Measurements from ENCODE around the gene PDE4B.
"Not testable (repeated sequence)": the region's sequence is repeated elsewhere in the genome, so short reads cannot be mapped to it uniquely, and the experiment has no call there.

PDE4B gene

DNA sequence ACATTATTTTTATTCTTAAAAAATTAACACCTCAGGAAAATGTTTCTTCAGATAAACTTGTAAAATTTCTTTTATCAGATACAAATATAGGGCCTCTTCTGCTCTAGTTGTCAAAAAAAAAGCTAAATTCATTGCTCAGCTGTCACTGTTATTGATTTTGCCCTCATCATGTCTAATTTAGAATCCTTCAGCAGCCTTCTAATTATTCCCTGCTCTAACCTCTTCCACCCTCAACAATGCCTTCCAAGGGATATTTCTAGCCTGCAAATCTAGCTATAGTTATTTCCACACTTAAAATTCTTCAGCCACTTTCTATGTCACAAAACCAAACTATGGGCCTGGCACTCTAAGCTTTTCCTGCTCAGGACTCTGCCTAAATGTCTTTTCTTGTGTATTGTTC, 25.2 kb downstream of the PDE4B start:
- DNase-seq: no peak

DNA sequence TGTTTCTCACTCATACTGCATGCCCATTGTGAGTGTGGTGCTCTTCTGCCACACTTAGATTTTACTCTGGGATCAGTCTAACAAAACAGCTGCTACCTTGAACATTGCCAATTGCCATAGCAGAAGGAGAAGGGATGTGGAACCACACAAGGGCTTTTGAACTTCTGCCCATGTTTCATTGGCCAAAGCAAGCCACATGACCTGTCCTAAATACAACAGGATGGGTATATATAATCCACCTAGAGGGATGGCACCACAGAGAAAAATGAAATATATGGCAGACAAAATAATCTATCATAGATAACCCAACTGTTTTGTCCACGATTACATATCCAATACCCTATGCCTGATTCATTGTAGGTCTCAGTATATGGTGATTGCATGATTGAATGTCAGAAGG, 26.3 kb downstream of the PDE4B start:
- DNase-seq: no peak

DNA sequence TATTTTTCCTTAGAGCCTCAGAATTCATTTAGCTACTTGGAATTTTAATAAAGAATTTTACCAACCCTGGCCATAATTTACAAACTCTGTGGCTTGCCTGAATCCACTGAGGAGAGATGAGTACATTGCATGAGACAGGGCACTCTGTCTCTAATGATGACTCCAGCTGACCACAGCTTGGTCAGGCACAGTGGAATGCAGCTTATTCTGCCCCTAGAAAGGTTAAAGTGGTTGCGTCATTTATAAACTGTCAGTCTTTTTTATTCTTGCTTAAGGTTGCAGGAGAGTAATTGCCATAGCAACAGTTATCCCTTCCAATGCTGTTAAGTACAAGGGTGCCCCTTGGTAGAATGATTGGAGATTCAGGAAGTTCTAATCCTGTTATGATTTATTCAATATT, 28.3 kb downstream of the PDE4B start:
- no peak for DNase-seq

DNA sequence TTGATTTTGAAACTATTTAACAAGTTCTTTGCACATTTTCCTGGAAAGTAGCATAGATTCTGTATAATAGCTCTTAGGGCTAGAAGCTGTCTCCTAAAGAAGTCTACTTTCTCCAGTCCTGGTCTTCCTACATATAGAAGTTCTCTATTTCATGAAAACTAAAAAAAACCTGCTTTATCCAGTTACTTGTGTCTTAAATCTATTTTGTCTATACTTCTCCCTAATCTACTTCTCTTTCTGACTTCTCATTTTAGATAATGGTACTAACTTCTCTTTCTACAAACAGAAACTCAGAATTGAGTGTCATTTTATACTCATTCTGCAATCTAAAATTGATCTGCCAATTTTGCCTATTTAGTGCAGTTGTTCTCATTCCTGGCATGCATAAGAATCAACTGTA, 28.7 kb downstream of the PDE4B start:
- no peak for DNase-seq

DNA sequence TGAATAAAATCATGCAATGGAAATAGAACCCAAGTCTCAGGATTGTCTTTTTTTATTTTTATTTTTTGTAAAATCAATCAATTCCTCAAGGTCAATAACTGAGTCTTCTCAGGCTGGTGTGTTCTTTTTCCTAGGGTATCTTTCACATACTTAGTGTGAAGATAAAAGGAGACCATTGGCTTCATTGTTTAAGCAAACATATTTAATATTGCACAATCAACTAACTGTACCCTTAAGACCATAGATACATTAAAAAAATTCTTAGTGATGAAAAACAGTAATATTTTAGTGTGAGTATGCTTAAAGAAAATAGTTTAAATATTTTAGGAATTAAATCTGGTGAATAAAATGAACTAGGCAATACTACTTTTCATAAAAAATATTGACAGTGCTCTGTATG, 31.4 kb downstream of the PDE4B start:
- no peak for DNase-seq

DNA sequence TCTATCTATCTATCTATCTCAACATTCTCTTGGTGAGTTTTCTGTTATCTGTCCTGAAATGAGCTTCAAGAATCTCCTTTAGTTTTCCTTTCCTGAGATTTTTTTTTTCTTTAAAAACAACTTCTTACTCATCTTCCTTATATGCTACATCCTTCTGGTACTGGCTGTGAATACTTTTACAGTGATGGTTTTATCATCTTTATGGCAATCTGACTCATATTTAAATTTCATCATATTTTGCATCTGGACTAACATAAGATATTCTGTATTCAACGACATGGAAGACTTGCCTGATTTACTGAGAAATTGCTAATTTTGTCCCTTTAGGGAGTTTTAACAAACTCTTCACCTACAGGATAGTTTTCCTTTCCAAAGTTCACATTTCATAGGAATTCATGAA, 33.0 kb downstream of the PDE4B start:
- DNase-seq: no peak

DNA sequence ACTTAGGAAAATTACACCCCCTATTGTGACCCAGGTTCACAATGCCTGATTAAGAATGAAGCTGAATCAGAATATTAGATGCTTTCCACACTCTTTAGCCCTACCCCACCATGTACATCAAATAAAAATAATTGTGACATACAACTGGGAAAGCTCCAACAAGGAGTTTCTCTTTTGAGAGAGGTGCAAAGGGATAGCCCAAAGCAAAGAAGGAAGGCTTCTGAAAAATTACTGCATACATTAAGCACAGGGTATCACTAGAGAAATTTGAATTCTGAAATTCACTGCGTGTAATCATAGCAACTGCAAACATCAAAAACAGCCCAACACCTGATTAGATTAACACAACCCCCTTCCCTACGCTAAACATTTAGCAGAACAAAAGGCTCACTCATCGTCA, 34.1 kb downstream of the PDE4B start:
- no peak for DNase-seq

DNA sequence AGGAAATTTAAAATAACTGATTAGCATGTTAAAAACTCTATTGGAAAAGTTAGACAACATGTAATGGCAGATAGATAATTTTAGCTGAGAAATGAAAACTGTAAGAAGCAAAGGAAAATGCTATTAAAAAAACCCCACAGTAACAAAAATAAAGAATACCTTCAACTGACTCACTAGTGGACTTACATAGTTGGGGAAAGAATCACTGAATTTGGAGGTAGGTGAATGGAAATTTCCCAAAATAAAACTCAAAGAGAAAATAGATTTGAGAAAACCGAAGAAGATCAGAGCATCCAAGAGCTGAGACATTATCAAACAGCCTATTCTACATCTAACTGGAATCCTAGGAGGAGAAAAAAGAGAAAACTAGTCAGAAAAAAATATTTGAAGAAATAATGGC, 34.7 kb downstream of the PDE4B start:
- DNase-seq: no peak

DNA sequence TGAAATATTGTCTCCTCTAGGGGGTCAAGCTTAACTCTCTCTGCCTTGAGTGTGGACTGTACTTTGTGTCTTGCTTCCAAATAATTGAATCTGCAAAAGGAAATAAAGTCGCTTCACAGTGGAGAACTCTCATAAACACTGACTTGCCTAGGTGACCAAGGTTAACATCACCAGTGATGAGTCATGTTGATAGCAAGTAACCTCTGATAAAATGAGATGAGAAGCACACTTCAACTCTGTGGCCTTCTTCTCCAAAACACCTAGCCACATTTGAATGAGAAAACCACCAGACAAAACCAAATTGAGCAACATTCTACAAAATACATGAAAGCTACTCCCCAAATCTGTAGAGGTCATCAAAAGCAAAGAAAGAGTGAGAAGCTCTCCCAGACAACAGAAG, 37.6 kb downstream of the PDE4B start:
- DNase-seq: no peak

DNA sequence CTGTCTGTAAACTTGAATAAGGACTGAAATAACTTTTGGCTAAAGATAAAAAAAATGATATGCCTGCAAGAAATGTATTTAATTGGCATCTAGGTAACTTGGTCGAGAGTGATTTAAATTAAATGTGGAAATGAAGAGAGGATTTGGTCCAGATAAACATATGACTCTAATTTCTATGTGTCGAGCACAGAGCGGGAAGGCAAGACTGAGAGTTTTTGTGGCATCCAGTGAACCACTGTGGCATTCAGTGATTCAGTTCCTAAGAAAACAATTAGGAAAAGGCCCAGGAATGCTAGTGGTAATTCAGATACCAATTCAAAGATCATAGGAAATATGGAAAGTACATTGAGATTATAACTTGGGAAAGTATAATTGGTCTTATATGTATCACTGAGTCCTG, 39.6 kb downstream of the PDE4B start:
- no peak for DNase-seq

DNA sequence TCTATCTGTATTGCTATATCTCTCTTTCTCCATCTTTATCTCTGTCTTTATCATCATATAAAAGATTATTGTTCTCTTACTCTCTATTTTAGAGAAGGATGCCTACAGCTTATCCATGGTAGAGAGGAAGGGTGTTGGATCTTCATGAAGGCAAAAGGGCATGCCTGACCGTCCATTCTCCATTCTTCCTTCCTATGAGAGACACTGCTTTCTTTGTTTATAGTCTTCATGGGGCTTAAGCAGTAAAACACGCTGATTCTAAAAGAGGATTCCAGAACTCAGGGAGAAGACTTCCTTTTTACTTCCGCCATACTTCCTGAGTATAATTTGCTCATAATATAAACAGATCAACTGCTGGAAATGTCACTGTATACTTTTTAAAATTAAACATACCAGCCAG, 44.0 kb downstream of the PDE4B start:
- DNase-seq: no peak

DNA sequence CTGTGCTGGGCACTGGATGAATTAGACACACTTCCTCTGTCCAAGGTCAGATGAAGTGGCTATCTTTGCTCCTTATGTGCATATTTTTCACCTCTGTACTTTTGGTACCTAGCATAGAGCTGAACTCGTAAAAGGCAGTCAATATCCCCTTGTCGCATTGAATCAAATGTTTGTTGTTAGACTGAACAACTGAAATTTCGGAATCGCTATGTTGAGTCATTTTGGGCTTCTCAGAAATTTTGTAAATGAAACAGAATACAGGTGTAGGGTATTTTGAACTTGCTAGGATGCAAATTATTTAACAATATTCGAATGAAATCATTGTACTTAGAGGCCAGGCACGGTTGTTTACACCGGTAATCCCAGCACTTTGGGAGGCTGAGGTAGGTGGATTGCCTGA, 48.0 kb downstream of the PDE4B start:
- DNase-seq: no peak

DNA sequence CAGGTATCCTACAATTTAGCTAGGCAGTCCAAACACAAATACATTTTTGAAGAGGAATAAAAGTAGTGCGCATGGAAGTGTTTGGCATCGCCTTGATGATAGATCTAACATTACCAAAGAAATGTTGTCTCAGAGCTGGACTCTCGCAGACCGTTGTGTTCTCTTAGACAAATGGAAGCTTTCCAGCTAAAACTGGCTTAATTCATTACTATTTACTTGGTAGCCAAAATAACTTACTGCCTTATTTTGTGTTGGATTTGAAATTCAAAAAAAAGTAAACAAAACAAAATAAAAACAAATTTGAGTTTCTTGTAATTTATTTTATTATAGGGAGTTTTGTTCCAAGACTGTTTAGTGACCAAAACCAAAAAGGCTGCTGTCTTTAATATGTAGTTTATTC, 51.6 kb downstream of the PDE4B start:
- no peak for DNase-seq

DNA sequence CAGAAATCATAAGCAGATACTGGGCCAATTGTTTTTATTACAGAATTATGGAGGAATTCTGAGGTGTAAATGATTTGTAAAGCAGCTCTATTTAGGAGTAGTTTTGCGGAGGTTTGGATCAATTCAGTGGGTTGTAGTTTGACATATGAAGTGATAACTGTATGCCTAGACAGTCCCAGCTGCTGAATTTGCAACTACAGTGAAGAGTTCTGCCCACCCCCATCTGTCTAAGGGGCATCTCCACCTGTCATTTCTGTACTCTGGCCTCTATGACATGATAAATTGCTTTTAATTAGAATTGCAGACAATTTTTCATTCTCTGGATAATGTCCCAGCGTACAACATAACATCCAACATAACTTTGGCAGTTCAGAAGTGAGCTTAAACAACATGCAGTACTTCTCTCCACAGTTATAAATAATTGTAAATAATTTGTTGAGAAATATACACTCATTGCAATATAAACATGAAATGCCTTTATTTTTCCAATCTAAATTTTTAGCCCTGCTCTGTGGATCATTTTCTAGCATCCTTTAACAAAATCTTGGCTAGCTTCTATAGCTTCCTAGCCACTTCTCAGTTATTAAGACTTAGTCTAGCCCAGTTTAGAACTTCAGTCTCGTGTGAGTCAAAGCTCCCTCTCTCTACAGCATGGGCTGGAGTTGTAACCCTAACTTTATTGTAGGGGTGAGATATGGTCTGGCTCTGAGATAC, 52.3 kb downstream of the PDE4B start:
- DNase-seq: no peak

DNA sequence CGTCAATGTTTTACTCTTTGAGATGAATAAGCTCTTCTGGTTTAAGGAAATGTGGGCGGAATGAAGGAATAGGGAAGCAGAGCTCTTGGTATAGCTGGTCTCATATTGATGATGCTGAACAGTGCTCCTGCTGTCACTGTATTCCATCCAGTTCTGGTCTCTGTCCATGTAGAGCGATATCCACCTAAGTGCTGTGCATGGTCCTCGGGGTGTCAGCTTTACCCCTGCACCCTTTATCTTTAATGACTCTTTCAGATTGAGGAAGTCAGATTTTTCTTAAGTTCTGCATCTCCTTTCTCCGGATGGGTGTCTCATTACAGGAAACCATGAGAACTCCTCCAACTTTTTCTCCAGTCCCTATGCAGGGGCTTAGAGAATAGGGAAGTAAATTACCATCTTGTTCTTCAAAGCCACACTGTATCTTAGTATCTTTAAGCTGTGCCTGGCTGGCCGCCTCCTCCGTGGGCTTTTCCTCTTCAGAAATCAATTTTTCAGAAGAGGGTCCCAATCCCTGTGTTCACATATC, 52.9 kb downstream of the PDE4B start:
- no peak for DNase-seq

DNA sequence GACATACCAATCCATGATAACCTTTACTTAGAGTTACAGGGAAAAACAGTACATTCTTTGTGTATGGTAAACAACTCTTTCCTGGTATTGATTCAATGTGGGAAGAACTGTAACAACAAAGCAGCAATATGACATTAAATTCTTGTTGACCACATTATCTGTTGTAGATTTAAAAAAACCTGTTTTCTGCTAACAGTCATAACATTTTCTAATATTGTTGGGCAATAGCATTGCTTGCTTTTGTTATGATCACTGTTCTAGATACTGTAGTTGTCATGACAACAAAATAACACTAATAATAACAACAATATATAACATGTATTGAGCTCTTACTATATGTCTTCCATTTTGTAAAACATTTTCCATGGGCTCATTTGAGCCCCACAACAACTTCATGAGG, 54.2 kb downstream of the PDE4B start:
- no peak for DNase-seq

DNA sequence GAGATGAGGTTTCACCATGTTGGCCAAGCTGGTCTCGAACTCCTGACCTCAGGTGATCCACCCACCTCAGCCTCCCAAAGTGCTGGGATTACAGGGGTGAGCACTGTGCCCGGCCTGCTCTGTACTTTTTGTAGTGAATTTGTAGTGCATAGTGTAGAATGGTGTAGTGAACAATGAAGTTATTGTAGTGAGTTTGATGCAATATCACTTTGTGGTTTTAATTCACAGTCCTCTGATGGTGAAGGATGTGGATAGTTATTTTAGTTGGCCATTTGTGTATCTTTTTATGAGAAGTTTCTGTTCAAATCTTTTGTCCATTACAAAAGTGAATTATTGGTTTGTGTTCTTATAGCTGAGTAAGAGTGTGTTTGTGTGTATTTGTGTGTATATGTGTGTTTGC, 57.6 kb downstream of the PDE4B start:
- DNase-seq: no peak

DNA sequence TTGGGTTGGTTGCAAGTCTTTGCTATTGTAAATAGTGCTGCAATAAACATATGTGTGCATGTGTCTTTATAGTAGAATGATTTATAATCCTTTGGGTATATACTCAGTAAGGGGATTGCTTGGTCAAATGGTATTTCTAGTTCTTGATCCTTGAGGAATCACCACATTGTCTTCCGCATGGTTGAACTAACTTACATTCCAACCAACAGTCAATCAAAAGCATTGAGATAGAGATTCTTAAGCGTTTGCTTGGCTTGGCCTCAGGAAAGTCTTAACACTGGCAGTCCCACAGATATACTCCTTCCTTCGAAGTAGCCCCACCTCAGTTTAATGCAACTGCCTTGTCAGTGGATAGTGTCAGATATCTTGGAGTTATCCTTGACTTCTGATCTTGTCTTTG, 63.9 kb downstream of the PDE4B start:
- DNase-seq: not testable (repeated sequence)

DNA sequence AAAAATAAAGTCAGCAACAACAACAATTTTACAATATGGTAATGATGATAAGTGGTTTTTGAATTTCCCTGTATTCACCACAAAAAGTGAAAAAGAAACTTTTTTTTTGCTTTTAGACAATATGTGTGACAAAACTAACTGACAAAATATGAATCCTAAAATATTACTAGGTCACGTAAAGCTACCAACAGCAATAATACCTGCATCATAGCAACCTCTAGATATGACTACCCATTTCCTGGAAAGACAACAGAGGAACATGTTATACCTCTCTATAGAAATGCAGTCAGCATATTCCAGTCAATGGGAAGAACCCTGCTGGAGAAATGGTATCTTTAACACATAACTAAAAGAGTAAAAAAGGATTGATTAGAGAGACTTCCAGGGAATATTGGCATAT, 73.7 kb downstream of the PDE4B start:
- no peak for DNase-seq

DNA sequence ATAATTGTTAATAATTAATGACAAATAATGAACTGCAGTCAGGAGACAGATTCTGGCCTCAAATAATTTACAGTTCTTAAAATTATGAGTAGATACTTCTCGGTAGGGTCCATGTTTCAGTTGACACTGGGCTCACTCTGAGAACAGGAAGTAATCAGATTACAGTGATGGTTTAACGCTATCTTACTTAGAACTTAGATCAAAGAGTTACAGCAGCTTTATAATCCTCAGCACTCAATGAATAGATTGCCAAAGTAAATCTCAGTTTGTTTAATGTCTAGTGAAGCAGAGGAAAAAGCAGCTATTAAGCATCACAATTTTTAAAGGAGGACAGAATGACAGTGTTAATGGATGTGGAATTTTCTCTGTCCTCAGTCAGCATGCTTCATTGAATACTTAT, 79.6 kb downstream of the PDE4B start:
- DNase-seq: no peak

DNA sequence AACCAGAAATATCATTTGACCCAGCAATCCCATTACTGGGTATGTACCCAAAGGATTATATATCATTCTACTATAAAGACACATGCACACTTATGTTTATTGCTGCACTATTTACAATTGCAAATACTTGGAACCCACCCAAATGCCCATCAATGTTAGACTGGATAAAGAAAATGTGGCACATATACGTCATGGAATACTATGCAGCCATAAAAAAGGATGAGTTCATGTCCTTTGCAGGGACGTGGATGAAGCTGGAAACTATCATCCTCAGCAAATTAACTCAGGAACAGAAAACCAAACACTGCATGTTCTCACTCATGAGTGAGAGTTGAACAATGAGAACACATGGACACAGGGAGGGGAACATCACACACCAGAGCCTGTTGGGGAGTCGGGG, 85.6 kb downstream of the PDE4B start:
- DNase-seq: not testable (repeated sequence)

DNA sequence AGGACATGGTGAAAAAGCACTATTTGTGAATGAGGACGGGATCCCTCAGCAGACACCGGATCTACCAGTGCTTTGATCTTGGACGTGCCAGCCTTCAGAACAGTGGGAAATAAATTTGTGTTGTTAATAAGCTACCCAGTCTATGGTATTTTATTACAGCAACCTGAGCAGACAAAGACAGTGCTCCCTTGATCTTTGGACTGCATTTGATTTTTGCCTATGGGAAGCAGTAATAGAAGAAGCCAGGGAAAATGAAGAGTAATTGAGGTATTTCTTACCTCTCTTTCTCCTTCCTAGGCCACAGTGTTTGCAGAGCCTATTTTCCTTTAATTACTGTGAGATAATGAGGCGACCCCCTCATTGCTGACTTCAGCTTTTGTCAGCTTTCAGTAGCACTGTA, 87.9 kb downstream of the PDE4B start:
- DNase-seq: no peak

DNA sequence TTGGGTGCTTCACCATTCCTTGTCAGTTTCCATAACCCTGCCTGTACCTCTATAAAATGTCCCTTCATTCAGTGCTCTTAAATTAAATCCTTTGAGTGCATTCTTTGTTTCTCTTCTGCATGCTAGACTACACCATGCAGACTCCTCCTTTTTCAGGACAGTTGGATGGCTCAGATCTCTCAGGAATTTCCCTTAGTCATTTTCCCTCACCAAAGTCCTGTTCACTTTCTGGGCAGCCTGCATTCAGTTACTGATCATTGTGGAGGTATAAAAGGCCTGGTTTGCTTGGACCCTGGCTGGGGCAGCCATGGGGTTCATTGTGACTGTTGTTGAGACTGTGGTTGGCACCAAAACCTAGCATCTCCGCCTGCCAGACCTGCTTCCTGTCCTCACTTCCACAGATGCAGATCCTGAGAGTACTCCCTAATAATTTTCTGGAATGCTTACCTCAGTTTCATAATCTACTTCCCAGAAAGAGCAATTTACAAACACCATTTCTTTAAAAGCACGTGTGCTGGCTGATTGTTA, 88.4 kb downstream of the PDE4B start:
- DNase-seq: no peak

DNA sequence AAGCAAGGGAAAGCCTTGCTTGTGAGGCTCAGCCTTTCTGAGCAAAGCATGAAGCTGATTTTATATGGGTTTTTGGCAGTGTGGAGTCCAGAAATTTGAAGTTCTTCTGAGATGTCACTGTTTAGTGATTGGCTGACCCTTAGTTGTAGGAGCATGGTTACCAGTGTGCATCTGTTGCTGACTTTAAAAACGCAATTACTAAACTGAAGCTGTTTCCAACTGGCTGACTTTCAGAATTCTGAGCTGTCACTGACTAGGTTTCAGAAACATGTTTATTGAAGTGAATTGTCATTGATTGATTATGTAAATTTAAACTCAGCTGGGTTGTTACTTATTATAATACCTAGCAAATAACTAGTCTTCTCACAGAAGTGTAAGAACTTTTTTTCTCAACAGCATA, 89.4 kb downstream of the PDE4B start:
- DNase-seq: no peak

DNA sequence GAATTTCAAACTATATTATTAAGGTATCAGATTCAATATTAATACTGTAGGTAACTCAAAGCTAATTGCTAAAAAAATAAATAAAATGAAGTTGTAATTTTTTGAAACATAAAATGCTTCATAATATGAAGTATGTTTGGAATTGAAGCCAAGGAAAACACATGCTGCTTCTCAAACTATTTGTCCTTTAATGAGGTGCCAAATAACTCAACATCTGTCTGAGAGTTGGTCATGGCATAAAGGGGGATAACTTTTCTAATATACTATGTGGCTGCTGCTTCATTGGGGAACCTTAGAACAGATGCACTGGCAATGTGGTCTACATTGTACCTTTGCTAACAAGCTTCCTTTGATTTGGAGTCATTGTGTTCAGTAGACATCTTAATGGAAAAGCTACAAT, 96.7 kb downstream of the PDE4B start:
- DNase-seq: no peak
